Omental fat pad (tissue), 4 donors: ENCODE data around the gene THSD7B. TPM values are rescaled to one million over a fixed set of nuclear protein-coding genes. Genes with fewer than 3 reads are reported as not detected.

Experiments
- ATAC-seq: fragments of 150-250 bp; one replicate; pipeline ENCODE4 v1.9.1; 2016; ENCODE audit warnings: mild to moderate bottlenecking, moderate library complexity; ENCODE audit not compliant: low FRiP score
- DNase-seq: peaks from one replicate; pipeline ENCODE4 v3.0.0-alpha.2; 2019; ENCODE audit warnings: low spot score
- total RNA-seq, 4 donors: library from RNA; depleted of rRNA; stranded (reverse); fragments of >200 nt; gene quantifications; one replicate each; pipeline ENCODE4 v1.1.0, GENCODE V29; 2016
- TF ChIP-seq, protein P1 (sequence below), 3 donors: fragments of 450-650 bp; IDR thresholded peaks; one replicate each; pipeline ENCODE4 v1.5.1; 2016 to 2017; ENCODE audit warnings: antibody characterized with exemption in 3 of 3, mild to moderate bottlenecking in 3 of 3, moderate library complexity in 2 of 3

THSD7B gene
- total RNA-seq, 4 donors from 2014 or later, result 0.74 to 12.9 (median 2.5) TPM

DNA sequence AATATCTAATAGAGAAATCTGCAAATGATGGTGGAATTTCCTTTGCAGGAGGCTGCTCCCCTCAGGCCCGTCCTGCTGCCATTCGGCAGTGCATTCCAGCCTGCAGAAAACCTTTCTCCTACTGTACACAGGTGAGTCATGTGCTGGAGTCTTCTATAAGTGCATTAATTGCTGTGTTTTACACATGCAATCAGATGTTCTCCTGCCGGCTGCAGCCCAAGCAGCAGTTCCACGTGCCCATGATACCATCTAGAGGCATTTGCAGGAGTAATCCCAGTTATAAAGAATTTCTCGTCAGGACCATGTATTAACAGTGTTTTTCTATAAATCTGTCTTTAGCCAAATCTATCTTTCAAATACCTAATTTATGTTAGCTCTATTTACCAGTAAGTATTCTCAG, 894.3 kb downstream of the THSD7B start:
- DNase-seq (no peak), ATAC-seq (no peak)
- TF ChIP-seq, protein P1, sequence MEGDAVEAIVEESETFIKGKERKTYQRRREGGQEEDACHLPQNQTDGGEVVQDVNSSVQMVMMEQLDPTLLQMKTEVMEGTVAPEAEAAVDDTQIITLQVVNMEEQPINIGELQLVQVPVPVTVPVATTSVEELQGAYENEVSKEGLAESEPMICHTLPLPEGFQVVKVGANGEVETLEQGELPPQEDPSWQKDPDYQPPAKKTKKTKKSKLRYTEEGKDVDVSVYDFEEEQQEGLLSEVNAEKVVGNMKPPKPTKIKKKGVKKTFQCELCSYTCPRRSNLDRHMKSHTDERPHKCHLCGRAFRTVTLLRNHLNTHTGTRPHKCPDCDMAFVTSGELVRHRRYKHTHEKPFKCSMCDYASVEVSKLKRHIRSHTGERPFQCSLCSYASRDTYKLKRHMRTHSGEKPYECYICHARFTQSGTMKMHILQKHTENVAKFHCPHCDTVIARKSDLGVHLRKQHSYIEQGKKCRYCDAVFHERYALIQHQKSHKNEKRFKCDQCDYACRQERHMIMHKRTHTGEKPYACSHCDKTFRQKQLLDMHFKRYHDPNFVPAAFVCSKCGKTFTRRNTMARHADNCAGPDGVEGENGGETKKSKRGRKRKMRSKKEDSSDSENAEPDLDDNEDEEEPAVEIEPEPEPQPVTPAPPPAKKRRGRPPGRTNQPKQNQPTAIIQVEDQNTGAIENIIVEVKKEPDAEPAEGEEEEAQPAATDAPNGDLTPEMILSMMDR (IDR thresholded peaks at IDR 0.05), result no peak

DNA sequence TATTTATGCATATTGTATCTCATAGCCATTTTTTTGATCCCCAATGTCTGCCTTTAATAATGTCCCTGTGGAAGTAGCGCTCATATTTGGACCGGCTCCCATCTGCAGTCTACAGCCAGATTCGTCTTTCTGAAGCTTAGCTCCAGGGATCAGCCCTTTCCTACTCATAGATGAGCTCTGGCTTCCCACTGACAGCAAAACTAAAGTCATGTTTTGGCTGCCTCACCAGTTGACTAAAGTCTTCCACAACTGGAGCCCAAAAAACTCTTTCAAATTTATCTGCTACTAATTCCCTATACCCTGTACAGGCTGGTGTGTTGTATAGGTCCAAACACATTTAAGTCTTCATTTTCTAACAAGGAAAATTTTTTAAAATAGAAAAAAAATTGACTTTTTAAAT, 904.8 kb downstream of the THSD7B start:
- DNase-seq (no peak), ATAC-seq (no peak)
- TF ChIP-seq, protein P1 (IDR thresholded peaks at IDR 0.05), result no peak

DNA sequence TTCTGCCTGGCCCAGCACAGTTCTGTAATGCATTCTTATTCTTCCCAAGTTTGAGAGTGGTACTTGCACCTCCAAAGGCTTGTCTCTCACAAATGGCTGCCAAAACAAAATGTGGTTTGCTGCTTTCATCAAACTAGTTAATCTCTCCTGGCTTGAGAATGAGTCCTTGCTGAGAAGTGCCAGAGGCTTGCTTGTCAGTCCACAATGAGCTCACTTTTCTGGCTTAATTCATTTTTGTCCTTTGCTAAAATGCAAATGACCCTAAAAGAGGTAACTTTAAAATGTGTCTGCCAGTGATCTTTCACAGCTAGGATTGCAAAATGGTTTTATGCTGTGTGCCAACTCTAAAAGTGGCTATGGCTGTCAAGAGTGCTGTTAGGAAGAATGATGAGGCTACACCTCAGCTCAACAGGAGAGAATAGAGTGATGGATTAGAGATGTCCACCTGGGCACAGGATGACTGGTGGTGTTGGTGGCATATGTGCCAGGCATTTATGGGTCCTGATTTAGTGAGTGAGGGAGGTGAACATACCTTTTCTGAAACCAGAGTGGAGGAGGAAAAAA, 907.7 kb downstream of the THSD7B start:
- TF ChIP-seq, protein P1 (IDR thresholded peaks at IDR 0.05), result no peak
- DNase-seq (no peak), ATAC-seq (no peak)

DNA sequence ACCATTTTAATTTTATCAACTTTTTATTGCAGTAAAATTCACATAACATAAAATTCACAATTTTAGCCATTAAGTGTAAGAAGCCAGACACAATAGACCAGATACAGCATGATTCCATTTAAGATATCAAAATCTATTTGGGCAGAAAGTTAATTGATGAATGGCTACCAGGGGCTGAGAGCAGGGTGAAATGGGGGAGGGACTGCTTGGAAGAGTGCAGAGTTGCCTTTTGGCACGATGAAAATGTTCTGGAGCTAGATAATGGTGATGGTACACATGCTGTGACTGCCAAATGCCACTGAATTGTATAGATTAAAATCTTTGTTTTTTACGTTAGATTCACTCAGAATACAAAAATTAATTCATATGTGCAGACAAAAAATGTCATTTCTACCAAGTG, 909.6 kb downstream of the THSD7B start:
- ATAC-seq (no peak), DNase-seq (no peak)
- TF ChIP-seq, protein P1 (IDR thresholded peaks at IDR 0.05), result no peak

DNA sequence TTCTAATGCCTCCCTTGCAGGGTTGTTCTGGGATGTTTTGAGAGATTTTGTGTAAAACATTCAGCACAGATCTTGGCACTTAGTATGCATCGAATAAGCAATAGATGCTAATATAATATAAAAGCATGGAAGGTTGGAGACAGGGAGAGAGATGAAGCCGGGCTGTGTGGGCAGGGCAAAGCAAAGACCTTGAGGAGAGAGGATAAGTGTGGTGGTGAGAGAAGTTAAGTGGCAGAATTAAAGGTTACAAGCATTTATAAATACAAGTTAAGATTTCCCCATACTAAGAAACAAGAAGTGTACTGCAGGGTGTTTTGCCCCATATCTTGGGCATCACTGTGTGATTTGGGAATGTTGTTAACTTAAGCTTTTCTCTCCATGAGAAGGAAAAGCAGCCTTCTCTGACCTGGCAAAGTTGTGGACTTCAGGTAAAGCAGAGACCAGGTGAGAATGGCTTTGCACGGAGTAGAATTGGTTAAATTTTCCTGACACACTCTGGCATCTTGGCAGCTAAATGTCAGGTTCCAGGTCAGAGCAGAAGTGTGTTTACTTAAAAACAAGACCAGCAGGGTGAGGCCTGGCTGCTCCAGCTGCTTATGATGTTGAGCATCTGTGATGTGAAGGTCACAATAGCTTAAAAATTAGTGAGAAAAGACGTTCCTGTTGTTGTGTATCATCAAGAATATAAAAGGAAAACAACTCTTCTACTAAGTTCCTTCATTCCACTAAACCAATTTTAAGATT, 910.4 kb downstream of the THSD7B start:
- ATAC-seq (no peak), DNase-seq (no peak)
- TF ChIP-seq, protein P1 (IDR thresholded peaks at IDR 0.05), result no peak

DNA sequence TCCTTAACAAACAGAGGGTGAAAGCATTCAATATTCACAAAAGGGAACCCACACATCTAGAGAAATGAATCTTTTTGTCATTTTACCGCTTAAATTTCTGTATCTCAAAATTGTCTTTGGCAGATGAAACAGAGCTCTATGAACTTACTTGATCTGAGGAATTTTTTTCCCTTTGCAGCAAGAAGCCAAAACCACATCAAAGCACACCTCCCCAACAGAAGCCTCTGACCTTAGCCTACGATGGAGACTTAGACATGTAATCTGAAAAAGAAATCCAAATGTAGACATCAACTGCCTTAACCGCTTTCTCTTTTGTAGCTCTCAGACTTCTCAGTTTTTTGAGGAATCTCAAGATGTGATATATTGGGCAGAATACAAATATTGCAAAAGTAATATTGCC, 911.0 kb downstream of the THSD7B start:
- TF ChIP-seq, protein P1 (IDR thresholded peaks at IDR 0.05), result no peak
- DNase-seq, result no peak
- ATAC-seq, result no peak

DNA sequence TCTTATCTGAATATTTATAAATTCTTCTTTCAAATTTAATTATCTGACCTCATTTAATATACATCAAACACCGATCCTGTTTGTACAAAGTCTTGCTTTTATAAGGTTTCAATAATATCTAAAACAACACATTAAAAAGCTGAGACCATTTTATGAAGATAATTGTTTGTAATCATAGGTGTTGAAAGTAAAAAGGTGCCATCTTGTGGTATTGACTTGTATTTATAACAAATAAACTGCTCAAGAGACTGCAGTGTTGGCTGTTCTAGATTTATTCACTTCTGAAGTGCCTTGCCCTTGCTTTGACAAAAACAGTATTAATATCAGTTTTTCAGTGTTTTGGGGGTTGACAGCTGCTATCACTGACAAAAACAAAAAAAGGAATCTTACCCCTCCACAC, 912.1 kb downstream of the THSD7B start:
- DNase-seq, result no peak
- TF ChIP-seq, protein P1 (IDR thresholded peaks at IDR 0.05), result no peak
- no peak for ATAC-seq
